CD4-positive, alpha-beta T cell treated with Interleukin-6 at 100 ng/mL for 8 hours (primary cell): ENCODE results near the gene KIF23.
"Not testable (repeated sequence)": the region's sequence is repeated elsewhere in the genome, so short reads cannot be mapped to it uniquely, and the experiment has no call there.

Source experiments
- DNase-seq: peaks from one replicate; pipeline ENCODE4 v3.0.0-alpha.2; 2020; ENCODE audit warnings: mixed read lengths, low spot score

The KIF23 gene

GRCh38 chr15:69413822-69414700 lies at the start of gene KIF23:
Gene KIF23, plus strand, starts transcription at chr15:69414349. Its CDS starts 117 bp downstream, at chr15:69414466.
- peak; percentile 93 for DNase-seq

GRCh38 chr15:69367236-69367635 lies 46.9 kb upstream of the KIF23 start:
- DNase-seq, result no peak

- DNase-seq, result no peak
Measured at GRCh38 chr15:69369631-69370030, 44.5 kb upstream of the KIF23 start.

GRCh38 chr15:69373406-69373805 lies 40.7 kb upstream of the KIF23 start:
- no peak for DNase-seq

GRCh38 chr15:69375151-69375790 lies 38.9 kb upstream of the KIF23 start:
- DNase-seq, result no peak

GRCh38 chr15:69377216-69377970 lies 36.8 kb upstream of the KIF23 start:
- DNase-seq, result no peak

- no peak for DNase-seq
Measured at GRCh38 chr15:69380100-69380725, 33.9 kb upstream of the KIF23 start.

- DNase-seq, result no peak
Measured at GRCh38 chr15:69380726-69381105, 33.4 kb upstream of the KIF23 start.

- not testable (repeated sequence) for DNase-seq
Measured at GRCh38 chr15:69382176-69382575, 32.0 kb upstream of the KIF23 start.

GRCh38 chr15:69384066-69384465 lies 30.1 kb upstream of the KIF23 start:
- not testable (repeated sequence) for DNase-seq

GRCh38 chr15:69384626-69385598 lies 29.2 kb upstream of the KIF23 start:
- no peak for DNase-seq

GRCh38 chr15:69385831-69386230 lies 28.3 kb upstream of the KIF23 start:
- DNase-seq, result no peak

GRCh38 chr15:69386284-69386683 lies 27.9 kb upstream of the KIF23 start:
- DNase-seq, result no peak

GRCh38 chr15:69388260-69388705 lies 25.9 kb upstream of the KIF23 start:
- DNase-seq, result no peak

GRCh38 chr15:69389426-69389825 lies 24.7 kb upstream of the KIF23 start:
- DNase-seq, result no peak

GRCh38 chr15:69390575-69390974 lies 23.6 kb upstream of the KIF23 start:
- DNase-seq, result no peak

- no peak for DNase-seq
Measured at GRCh38 chr15:69391046-69391757, 22.9 kb upstream of the KIF23 start.

GRCh38 chr15:69392352-69392751 lies 21.8 kb upstream of the KIF23 start:
- no peak for DNase-seq

GRCh38 chr15:69393831-69394491 lies 20.2 kb upstream of the KIF23 start:
- DNase-seq, result no peak
